LNCaP clone FGC (cell line): ENCODE measurements around the gene BCAP29.

ENCODE experiments used
- DNase-seq: peaks from one replicate; pipeline ENCODE4 v3.0.0-alpha.2; 2011; ENCODE audit warnings: low read depth
- H3K4me3 ChIP-seq: 2 replicates; pipeline ENCODE4 v1.5.1; 2011; ENCODE audit warnings: mild to moderate bottlenecking, low read depth, low read length, control low read depth
- CTCF ChIP-seq: IDR thresholded peaks from 2 replicates; pipeline ENCODE4 v1.5.1; 2012; ENCODE audit warnings: mild to moderate bottlenecking; ENCODE audit not compliant: control insufficient read depth, insufficient read depth; ENCODE audit errors: extremely low read depth

The BCAP29 gene

GRCh38 chr7:107564553-107565298 is 15.3 kb upstream of the BCAP29 start:
- DNase-seq: no peak
- H3K4me3 ChIP-seq: peak overlapping the region; percentile 78
- TF ChIP-seq CTCF: no peak

GRCh38 chr7:107570298-107570697 is 9.7 kb upstream of the BCAP29 start:
- H3K4me3 ChIP-seq: no peak overlapping the region
- TF ChIP-seq CTCF: no peak
- DNase-seq: no peak

DNA sequence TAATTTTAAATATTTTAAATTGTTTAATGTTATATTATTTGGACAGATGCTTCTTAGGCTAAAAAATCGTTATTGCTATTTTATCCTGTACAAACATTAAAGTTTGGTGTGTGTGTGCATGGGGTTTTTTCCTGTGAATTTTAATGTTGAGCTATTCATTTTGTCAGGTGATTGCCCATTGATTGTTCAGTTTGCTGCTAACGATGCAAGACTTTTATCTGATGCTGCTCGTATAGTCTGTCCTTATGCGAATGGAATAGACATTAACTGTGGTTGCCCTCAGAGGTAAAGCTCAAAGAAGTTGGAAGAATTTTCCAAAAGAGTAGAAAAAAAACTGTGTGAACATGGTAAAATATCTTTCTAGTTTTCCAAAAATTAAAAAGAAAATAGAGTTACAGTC is 6.5 kb upstream of the BCAP29 start:
- no peak for DNase-seq

GRCh38 chr7:107579554-107579884 is 527 bp upstream of the BCAP29 start:
- no peak for TF ChIP-seq CTCF
- DNase-seq: no peak

More for the DNA sequence above, 6.5 kb upstream of the BCAP29 start:
- TF ChIP-seq CTCF: no peak
- H3K4me3 ChIP-seq: no peak overlapping the region

DNA sequence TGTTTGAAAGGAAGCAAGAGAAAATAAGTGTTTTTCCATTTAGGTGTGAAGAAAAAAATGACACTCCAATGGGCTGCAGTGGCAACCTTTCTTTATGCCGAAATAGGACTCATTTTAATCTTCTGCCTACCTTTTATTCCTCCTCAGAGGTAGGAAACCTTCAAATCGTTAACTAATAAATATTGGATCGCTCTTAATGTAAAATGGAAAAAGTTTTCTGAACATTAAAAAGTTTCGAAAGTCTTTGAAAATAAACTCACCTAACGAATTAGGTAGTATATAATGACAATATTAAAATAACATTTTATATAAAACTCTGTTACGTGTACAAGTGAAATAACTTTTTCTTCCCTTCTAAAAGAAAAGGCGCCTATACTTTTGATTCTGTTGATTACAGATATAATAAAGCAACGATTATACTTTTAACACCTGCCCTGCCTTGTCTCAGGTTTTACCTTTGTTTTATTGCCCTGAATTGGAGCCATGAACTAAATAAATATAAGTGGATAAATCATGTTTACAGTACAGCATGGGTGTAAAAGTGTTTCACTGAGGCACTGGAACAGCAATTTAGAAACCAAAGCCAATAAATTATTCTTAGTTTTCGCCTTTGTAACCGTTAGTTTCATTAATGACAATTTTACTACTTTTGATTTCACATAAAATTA is 804 bp downstream of the BCAP29 start:
- TF ChIP-seq CTCF: no peak
- DNase-seq: no peak

More at GRCh38 chr7:107579554-107579884, 527 bp upstream of the BCAP29 start:
- H3K4me3 ChIP-seq: peak overlapping the region; percentile 62

GRCh38 chr7:107581387-107582013 is 1.5 kb downstream of the BCAP29 start:
- TF ChIP-seq CTCF: no peak
- no peak for DNase-seq
- peak overlapping the region; percentile 62 for H3K4me3 ChIP-seq

More for the DNA sequence above, 804 bp downstream of the BCAP29 start:
- H3K4me3 ChIP-seq: peak overlapping the region; percentile 62

DNA sequence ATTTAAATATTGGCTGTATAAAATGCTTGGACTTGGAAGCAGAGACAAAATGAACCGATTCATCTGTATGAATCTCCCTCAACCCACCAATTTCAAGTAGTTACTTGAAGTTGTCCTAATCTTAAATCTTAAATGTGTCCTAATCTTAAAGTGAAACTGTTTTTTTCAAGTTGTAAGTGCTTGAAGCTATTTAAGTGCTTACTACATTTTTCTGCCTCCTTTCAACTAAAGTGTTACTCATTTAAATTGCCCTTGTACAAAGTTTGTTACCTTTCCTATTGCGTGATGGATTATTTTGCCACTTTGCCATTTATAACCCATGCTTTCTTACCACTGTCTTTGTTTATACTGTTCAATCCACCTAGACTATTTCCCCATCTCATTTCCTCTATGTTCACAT is 2.8 kb downstream of the BCAP29 start:
- TF ChIP-seq CTCF: no peak
- no peak overlapping the region for H3K4me3 ChIP-seq

More for the DNA sequence above, 2.8 kb downstream of the BCAP29 start:
- no peak for DNase-seq
